ENCODE results near the gene RNGTT. TPM values are rescaled to one million over a fixed set of nuclear protein-coding genes. Genes with fewer than 3 reads are reported as not detected.

RNGTT gene
- total RNA-seq, 1 donor from 2014 or later: 14.6 TPM

- no peak overlapping the region for H3K4me3 Mint-ChIP-seq (ENCODE audit: unreplicated experiment)
- no peaks in the 10 kb centered on the region for H3K36me3 Mint-ChIP-seq (ENCODE audit: low read depth, unreplicated experiment)
- TF ChIP-seq, protein P1, sequence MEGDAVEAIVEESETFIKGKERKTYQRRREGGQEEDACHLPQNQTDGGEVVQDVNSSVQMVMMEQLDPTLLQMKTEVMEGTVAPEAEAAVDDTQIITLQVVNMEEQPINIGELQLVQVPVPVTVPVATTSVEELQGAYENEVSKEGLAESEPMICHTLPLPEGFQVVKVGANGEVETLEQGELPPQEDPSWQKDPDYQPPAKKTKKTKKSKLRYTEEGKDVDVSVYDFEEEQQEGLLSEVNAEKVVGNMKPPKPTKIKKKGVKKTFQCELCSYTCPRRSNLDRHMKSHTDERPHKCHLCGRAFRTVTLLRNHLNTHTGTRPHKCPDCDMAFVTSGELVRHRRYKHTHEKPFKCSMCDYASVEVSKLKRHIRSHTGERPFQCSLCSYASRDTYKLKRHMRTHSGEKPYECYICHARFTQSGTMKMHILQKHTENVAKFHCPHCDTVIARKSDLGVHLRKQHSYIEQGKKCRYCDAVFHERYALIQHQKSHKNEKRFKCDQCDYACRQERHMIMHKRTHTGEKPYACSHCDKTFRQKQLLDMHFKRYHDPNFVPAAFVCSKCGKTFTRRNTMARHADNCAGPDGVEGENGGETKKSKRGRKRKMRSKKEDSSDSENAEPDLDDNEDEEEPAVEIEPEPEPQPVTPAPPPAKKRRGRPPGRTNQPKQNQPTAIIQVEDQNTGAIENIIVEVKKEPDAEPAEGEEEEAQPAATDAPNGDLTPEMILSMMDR (IDR thresholded peaks at IDR 0.05; ENCODE audit: unreplicated experiment): no peak
- no peaks in the 10 kb centered on the region for H3K4me1 Mint-ChIP-seq (ENCODE audit: unreplicated experiment)
- no peaks in the 10 kb centered on the region for H3K9me3 Mint-ChIP-seq (ENCODE audit: unreplicated experiment)
- no peak overlapping the region for H3K27ac Mint-ChIP-seq (ENCODE audit: unreplicated experiment)
- H3K27me3 Mint-ChIP-seq (ENCODE audit: unreplicated experiment): no peaks in the 10 kb centered on the region
- DNase-seq (ENCODE audit: low spot score): no peak
Measured at GRCh38 chr6:89008815-89009374, 45.5 kb upstream of the RNGTT start.

DNA sequence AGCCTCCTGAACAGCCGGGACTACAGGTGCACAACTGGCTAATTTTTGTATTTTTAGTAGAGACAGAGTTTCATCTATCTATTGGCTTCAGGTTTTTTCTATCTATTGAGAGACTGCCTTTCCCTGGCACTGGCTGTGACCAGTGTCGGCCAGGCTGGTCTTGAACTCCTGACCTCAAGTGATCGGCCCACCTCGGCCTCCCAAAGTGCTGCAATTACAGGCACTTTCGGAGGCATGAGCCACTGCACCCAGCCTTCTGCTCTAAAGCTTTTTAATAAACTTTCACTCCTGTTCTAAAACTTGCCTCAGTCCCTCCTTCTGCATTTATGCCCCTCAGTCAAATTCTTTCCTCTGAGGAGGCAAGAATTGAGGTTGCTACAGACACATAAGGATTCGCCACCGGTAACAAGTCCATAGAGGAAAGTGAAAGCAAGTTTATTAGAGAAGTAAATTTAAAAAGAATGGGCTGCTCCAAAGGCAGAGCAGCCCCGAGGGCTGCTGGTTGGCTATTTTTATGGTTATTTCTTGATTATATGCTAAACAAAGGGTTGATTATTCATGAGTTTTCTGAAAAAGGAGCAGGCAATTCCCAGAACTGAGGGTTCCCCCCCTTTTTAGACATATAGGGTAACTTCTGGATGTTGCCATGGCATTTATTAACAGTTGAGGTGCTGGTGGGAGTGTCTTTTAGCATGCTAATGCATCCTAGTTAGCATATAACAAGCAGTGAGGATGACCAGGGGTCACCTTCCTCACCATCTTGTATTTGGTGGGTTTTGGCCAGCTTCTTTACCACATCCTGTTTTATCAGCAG lies 44.8 kb upstream of the RNGTT start:
- Mint-ChIP-seq H3K4me3 (ENCODE audit: unreplicated experiment) (no peak overlapping the region), H3K27me3 (ENCODE audit: unreplicated experiment) (no peaks in the 10 kb centered on the region), H3K36me3 (ENCODE audit: low read depth, unreplicated experiment) (no peaks in the 10 kb centered on the region), H3K27ac (ENCODE audit: unreplicated experiment) (no peak overlapping the region), H3K4me1 (ENCODE audit: unreplicated experiment) (no peaks in the 10 kb centered on the region), H3K9me3 (ENCODE audit: unreplicated experiment) (no peaks in the 10 kb centered on the region)
- DNase-seq (ENCODE audit: low spot score): no peak
- TF ChIP-seq, protein P1 (IDR thresholded peaks at IDR 0.05; ENCODE audit: unreplicated experiment): no peak

DNA sequence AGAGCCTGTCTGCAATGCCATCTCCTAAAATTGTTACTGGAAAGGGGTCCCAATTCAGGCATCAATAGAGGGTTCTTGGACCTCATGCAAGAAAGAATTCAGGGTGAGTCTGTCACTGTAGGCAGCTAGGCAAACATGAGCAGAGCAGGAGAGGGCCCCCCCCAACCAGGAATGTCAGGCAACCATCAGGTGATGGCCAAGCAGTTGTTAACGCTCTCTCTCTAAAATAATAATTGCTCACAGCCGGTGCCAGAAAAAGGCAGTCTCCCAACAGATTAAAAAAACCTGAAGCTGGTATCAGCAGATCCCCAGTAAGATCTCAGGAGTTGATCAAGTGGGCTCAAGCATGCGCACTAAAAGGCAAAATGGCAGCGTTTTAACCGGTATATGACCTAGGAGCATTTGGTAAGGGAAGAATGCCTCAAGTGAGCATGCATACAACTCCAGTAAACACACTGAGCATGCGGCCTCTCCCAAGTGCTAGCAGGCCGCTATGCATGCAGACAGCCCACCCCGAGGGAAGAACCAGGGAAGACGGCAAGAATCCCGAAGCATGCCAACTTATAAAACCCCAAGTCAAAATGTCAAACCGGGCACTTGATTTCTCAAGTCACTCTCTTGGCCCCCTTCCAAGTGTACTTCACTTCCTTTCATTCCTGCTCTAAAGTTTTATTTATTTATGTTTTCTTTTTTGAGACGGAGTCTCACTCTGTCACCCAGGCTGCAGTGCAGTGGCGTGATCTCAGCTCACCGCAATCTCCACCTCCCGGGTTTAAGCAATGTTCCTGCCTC lies 44.0 kb upstream of the RNGTT start:
- TF ChIP-seq, protein P1 (IDR thresholded peaks at IDR 0.05; ENCODE audit: unreplicated experiment): no peak
- no peaks in the 10 kb centered on the region for H3K4me1 Mint-ChIP-seq (ENCODE audit: unreplicated experiment)
- H3K27ac Mint-ChIP-seq (ENCODE audit: unreplicated experiment): no peak overlapping the region
- H3K4me3 Mint-ChIP-seq (ENCODE audit: unreplicated experiment): no peak overlapping the region
- no peaks in the 10 kb centered on the region for H3K9me3 Mint-ChIP-seq (ENCODE audit: unreplicated experiment)
- no peak for DNase-seq (ENCODE audit: low spot score)
- no peaks in the 10 kb centered on the region for H3K36me3 Mint-ChIP-seq (ENCODE audit: low read depth, unreplicated experiment)
- peaks cover 3% of the 10 kb centered on the region for H3K27me3 Mint-ChIP-seq (ENCODE audit: unreplicated experiment)

DNA sequence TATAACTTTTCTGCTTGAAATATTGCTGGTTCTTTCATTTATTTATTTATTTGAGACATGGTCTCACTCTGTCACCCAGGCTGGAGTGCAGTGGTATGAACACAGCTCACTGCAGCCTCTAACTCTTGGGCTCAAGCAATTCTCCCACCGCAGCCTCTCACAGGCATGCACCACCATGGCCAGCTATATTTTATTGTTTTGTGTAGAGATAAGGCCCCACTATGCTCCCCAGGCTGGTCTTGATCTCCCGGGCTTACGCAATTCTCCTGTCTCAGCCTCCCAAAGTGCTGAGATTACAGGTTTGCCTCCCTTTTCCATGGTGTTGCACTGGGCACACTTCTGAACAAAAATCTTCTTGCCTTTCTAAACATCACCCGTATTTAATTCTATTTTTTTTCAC lies 39.1 kb upstream of the RNGTT start:
- Mint-ChIP-seq H3K9me3 (ENCODE audit: unreplicated experiment) (no peaks in the 10 kb centered on the region), H3K27me3 (ENCODE audit: unreplicated experiment) (peaks cover 3% of the 10 kb centered on the region), H3K4me3 (ENCODE audit: unreplicated experiment) (no peak overlapping the region), H3K36me3 (ENCODE audit: low read depth, unreplicated experiment) (no peaks in the 10 kb centered on the region), H3K27ac (ENCODE audit: unreplicated experiment) (no peak overlapping the region), H3K4me1 (ENCODE audit: unreplicated experiment) (no peaks in the 10 kb centered on the region)
- TF ChIP-seq, protein P1 (IDR thresholded peaks at IDR 0.05; ENCODE audit: unreplicated experiment): no peak
- no peak for DNase-seq (ENCODE audit: low spot score)

Data from endothelial cell (in vitro differentiated cells).